VCaP (cell line): ENCODE measurements around the gene WWOX.
"Not testable (repeated sequence)": the region's sequence is repeated elsewhere in the genome, so short reads cannot be mapped to it uniquely, and the experiment has no call there.

Source experiments
- H3K27ac ChIP-seq: fragments of 450-650 bp; 2 replicates; pipeline ENCODE4 v1.5.1; 2017
- TF ChIP-seq, protein P1 (sequence below): fragments of 450-650 bp; conservative IDR thresholded peaks from 2 replicates; pipeline ENCODE4 v1.5.1; 2017; ENCODE audit warnings: mild to moderate bottlenecking, moderate library complexity

Gene WWOX

DNA sequence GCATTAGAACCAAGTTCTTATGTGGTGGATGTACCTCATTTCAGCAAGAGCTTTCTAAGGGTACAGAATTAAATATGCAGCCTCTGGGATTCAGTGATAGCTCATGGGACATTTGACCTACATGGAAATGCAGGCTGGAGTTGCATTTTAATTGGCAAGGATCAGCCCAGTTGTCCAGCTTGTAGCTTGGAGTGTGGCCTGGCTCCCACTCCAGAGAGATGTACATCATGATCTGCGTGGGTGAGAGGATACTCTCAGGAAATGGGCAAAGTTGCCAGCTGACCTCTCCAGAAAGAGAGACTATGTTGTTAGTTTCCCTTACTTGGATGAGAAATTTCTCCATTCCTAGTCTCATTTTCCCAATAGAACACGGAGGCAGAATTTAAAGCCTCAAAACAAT, 945.7 kb downstream of the WWOX start:
- TF ChIP-seq, protein P1, sequence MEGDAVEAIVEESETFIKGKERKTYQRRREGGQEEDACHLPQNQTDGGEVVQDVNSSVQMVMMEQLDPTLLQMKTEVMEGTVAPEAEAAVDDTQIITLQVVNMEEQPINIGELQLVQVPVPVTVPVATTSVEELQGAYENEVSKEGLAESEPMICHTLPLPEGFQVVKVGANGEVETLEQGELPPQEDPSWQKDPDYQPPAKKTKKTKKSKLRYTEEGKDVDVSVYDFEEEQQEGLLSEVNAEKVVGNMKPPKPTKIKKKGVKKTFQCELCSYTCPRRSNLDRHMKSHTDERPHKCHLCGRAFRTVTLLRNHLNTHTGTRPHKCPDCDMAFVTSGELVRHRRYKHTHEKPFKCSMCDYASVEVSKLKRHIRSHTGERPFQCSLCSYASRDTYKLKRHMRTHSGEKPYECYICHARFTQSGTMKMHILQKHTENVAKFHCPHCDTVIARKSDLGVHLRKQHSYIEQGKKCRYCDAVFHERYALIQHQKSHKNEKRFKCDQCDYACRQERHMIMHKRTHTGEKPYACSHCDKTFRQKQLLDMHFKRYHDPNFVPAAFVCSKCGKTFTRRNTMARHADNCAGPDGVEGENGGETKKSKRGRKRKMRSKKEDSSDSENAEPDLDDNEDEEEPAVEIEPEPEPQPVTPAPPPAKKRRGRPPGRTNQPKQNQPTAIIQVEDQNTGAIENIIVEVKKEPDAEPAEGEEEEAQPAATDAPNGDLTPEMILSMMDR = no peak

GRCh38 chr16:79047337-79047736, 947.9 kb downstream of the WWOX start:
- no peak overlapping the region for H3K27ac ChIP-seq
- TF ChIP-seq, protein P1 = peak; percentile 72

More for the DNA sequence above, 945.7 kb downstream of the WWOX start:
- H3K27ac ChIP-seq = no peak overlapping the region

DNA sequence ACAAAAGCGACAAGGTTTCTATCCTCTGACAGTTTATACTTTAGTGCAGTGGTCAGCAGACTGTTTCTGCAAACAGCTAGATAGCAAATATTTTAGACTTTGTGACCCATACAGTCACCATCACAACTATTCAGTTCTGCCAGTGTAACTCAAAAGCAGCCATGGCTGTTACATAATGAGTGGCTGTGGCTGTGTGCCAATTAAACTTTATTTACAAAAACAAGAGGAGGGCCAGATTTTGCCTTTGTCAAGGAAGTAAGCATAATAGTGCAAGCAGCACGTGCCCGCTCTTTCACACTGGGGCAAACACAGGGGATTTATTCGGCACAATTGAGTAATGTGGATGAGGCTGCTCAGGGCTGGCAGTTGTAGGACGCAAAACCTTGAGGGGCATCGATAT, 949.6 kb downstream of the WWOX start:
- TF ChIP-seq, protein P1 = no peak
- H3K27ac ChIP-seq = no peak overlapping the region

GRCh38 chr16:79050063-79050462, 950.6 kb downstream of the WWOX start:
- TF ChIP-seq, protein P1 = no peak

GRCh38 chr16:79051313-79051712, 951.9 kb downstream of the WWOX start:
- TF ChIP-seq, protein P1 = no peak
- no peak overlapping the region for H3K27ac ChIP-seq

More at GRCh38 chr16:79050063-79050462, 950.6 kb downstream of the WWOX start:
- no peak overlapping the region for H3K27ac ChIP-seq

GRCh38 chr16:79052198-79052597, 952.7 kb downstream of the WWOX start:
- not testable (repeated sequence) for H3K27ac ChIP-seq

DNA sequence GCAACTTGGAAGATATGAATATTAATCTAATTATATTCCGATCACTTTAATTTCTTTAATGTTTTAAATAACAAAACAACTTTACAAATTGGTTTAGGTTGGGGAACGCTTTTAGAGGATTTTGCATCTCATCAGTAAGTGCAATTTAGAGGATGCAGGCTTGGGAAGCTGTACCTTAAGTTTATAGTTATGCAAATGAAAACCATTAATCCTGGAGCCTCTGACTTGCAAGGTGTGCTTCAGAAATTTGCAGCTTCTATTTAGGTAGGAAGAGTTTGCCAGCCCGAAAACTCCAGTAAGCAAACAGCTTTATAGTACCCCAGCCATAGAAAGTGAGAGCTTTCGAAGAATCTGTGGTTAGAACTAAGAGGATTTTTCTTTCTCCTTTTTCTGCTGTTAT, 954.1 kb downstream of the WWOX start:
- H3K27ac ChIP-seq = no peak overlapping the region
- TF ChIP-seq, protein P1 = no peak

- no peak overlapping the region for H3K27ac ChIP-seq
- TF ChIP-seq, protein P1 = no peak
Measured at GRCh38 chr16:79054211-79054984, 954.9 kb downstream of the WWOX start.
